NCI-H128 (cell line): ENCODE measurements around the gene MAP3K1.
A peak's percentile ranks its signal among the peaks of the same experiment; 100 is the strongest.
"Not testable (repeated sequence)": the region's sequence is repeated elsewhere in the genome, so short reads cannot be mapped to it uniquely, and the experiment has no call there.

Source experiments
- DNase-seq: peaks from one replicate; lab custom pipeline; 2025; ENCODE audit not compliant: unreplicated experiment; lab: John Stamatoyannopoulos, UW

The MAP3K1 gene

GRCh38 chr5:56814963-56815657 is at the start of gene MAP3K1:
MAP3K1 (plus strand) TSS chr5:56815549; CDS start chr5:56815574, 25 bp downstream.
- peak; percentile 44 for DNase-seq

GRCh38 chr5:56766926-56767325 is 48.4 kb upstream of the MAP3K1 start:
- no peak for DNase-seq

DNA sequence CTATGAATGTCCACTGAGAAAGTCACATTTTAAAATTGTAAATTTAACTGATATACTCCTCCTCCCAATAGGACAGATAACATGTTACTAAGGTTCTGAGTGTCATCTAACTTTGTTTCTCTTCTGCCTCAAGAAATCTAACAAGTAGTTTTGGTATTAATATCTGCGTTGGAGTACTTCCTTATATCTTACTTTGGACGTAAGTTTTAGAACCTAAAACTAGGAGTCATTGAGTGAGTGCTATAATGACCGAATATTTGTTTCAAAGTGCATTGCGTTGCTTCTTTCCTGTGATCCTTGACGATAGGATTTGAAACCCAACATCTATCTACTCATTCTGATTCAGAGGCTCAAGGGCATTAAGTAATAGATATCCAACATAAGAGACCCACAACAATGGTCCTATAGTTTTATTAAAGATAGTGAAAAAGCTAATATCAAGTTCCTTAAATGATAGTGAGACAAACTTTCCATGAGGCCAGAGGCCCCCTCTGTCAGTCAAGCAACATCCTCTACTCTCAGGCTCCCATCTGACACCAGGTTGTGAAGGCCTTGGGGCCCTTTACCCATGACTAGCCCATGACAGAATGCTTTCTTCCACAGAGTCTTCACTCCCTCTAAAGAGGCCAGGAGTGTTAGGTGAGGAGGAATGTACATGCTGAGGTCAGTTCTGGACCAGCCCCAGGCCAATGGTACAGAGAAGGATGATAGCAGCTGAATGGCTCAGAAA is 45.3 kb upstream of the MAP3K1 start:
- DNase-seq = no peak

- no peak for DNase-seq
These were observed 42.6 kb upstream of the MAP3K1 start for GRCh38 chr5:56772767-56773166.

DNA sequence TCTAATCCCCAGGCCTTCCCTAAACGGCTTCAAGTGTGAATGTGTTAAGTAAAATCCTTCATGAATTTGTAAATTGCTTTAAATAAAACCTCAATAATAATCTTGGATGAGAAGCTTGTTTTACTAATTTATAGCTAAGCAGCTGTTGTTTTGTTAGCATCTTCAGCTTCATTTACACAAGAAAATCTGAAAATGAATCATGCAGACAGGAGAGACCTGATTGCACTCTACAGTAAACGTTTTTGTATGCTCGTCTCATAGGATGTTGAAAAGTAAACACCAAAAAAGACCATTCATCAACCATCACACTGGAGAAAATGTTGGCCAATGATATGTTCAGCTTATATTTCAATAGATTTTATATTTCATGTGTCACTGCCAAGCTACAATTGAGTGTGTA is 40.4 kb upstream of the MAP3K1 start:
- DNase-seq = no peak

GRCh38 chr5:56776212-56776846 is 39.0 kb upstream of the MAP3K1 start:
- DNase-seq = not testable (repeated sequence)

DNA sequence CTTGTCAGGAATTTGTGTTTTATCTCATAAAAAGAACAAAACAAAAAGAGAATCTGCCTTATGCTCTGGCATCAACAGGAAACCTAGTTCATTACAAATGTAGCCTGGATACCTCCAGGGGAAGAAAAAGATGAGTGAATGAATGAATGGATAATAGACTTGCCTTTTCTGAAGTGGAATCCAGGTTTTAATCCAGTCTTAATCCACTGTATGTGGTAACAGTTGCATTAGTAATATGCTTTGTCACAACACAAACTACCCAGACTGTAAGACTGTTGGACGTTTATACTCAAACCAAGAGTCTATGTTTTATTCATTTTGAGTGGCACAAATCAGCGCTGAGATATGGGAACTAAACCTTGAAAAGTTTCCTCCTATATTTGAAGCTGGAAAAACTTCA is 32.1 kb upstream of the MAP3K1 start:
- no peak for DNase-seq

- no peak for DNase-seq
These were observed 29.0 kb upstream of the MAP3K1 start for GRCh38 chr5:56786346-56786745.

DNA sequence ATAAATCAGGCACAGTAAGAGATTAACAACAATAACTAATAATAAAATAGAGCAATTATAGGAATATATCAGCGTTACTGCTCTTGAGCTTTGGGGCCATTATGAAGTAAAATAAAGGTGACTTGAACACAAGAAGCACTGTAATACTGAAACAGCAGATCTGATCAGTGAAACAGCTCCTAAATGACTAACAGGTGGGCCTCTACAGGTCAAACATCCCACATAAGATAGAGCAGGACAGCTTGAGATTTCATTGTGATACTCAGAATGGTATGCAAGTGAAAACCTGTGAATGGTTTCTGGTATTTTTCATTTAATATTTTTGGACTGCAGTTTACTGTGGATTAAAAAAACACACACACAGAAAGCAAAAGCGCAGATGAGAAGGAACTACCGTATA is 24.0 kb upstream of the MAP3K1 start:
- DNase-seq = no peak

- no peak for DNase-seq
These were observed 16.8 kb upstream of the MAP3K1 start for GRCh38 chr5:56798521-56798920.

DNA sequence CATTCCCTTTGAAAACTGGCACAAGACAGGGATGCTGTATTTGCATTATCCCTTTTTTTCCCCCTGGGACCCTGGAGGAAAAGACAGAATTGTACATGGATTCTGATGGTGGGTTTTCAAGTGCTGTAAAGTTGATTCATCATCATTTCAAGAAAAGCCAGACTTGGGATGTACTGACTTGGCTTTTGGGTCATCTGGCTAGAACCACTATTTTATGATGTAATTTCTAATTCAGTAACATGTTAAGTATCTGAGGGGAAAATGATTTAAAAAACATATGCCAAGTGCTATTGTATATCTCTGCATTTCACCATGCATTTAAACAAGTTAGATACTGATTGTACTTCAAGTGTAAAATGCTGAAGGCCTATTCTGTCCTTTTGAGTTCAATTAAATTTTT is 15.2 kb upstream of the MAP3K1 start:
- no peak for DNase-seq

- DNase-seq = no peak
These were observed 14.1 kb upstream of the MAP3K1 start for GRCh38 chr5:56801256-56801655.

GRCh38 chr5:56802205-56802604 is 13.1 kb upstream of the MAP3K1 start:
- no peak for DNase-seq

- DNase-seq = no peak
These were observed 12.3 kb upstream of the MAP3K1 start for GRCh38 chr5:56803025-56803424.

GRCh38 chr5:56803894-56804293 is 11.5 kb upstream of the MAP3K1 start:
- no peak for DNase-seq

GRCh38 chr5:56807679-56808078 is 7.7 kb upstream of the MAP3K1 start:
- no peak for DNase-seq

DNA sequence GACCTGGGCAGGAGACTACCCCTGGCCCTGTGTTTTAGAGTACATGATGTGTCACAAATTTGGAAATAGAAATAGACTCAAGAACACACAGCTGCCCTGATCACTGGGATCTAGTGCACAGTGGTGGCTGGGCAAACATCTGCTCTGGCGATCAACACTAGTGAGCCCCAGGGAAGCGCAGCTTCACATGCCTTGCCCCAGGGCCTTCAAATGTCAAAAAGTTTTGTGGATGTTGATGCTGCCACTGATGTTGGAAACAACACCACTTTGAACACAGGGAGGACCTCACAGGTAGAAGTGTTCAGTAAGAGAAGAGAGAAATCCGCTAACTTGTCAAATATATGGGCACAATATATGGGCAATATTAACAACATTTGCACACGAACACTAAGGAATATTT is 7.1 kb upstream of the MAP3K1 start:
- no peak for DNase-seq

GRCh38 chr5:56810826-56811225 is 4.5 kb upstream of the MAP3K1 start:
- no peak for DNase-seq

- no peak for DNase-seq
These were observed 3.2 kb upstream of the MAP3K1 start for GRCh38 chr5:56812110-56812509.

GRCh38 chr5:56813302-56813701 is 2.0 kb upstream of the MAP3K1 start:
- DNase-seq = no peak

DNA sequence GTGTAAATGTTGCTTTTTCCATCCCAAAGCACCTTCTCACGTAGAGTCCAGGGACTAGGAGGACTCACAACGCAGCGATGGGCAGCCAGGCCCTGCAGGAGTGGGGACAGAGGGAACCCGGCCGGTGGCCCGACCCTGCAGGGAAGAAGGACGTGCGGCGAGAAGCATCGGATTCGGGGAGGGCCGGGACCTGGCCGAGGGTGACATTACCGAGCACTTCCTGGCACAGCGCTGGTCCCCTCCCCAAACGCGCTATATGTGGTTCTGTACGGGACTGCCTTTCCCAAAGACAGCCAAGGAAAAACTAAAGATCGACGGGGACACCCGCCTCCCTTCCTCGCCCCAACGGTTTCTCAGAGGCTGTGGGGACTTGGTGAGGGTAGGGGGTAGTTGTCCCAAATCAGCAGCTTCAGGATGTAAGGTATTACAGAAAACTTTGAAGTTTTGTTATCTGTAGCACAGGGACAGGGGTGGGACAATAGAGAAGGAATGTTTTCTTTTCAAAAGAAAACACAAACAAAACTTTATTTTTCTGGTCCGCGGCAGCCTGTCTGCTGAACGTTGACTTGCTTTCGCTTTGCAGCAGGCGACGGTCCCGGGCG is 887 bp upstream of the MAP3K1 start:
- no peak for DNase-seq
